BJ (cell line): ENCODE data around the gene PRH1. TPM values are rescaled to one million over a fixed set of nuclear protein-coding genes. Genes with fewer than 3 reads are reported as not detected.

ENCODE experiments used
- CTCF ChIA-PET: fragments of 350-600 bp; formaldehyde crosslinking; extraction: SDS; loops from one replicate; lab custom pipeline; 2021; ENCODE audit warnings: antibody characterized with exemption, inconsistent platforms; lab: Yijun Ruan, JAX
- POLR2A ChIA-PET: fragments of 300-600 bp; sonication (Branson Sonifier 250); formaldehyde crosslinking; extraction: SDS; loops from one replicate; lab custom pipeline; 2021; ENCODE audit warnings: antibody characterized with exemption; lab: Charles Lee
- DNase-seq: peaks from one replicate; pipeline ENCODE4 v3.0.0-alpha.2; 2011; ENCODE audit warnings: low read depth
- H3K27me3 ChIP-seq: 2 replicates; pipeline ENCODE4 v1.6.0; 2011; ENCODE audit warnings: low read length; ENCODE audit not compliant: control insufficient read depth, insufficient read depth
- H3K36me3 ChIP-seq: 2 replicates; pipeline ENCODE4 v1.5.1; 2011; ENCODE audit warnings: low read length; ENCODE audit not compliant: control insufficient read depth, insufficient read depth
- H3K4me3 ChIP-seq: 2 replicates; pipeline ENCODE4 v1.5.1; 2011; ENCODE audit warnings: low read depth, mild to moderate bottlenecking, control low read depth, low read length
- CTCF ChIP-seq: IDR thresholded peaks from 2 replicates; pipeline ENCODE4 v1.5.1; 2011; ENCODE audit warnings: low read depth, mild to moderate bottlenecking, control low read depth, inconsistent platforms, low read length, moderate library complexity; ENCODE audit not compliant: insufficient read depth
- polyA plus RNA-seq: library from polyadenylated mRNA; depleted of rRNA; stranded (reverse); fragments of >200 nt; gene quantifications from 2 replicates; pipeline ENCODE4 v1.2.3, GENCODE V29; 2011

Gene PRH1
- polyA plus RNA-seq, 1 experiment: 3.0 TPM

- ChIA-PET POLR2A (no interaction called here), CTCF (interaction anchor here (0.6 to 1.0 kb wide), 3 partner anchors 9 to 635 kb away, joined by 3 to 5 read pairs (median 3); no protein-coding TSS in a partner anchor)
- Histone ChIP-seq H3K27me3 (no peaks in the 10 kb centered on the region), H3K4me3 (no peak overlapping the region), H3K36me3 (peaks cover 1% of the 10 kb centered on the region; the same call in 1 of the 2 replicates)
- DNase-seq: no peak
- no peak for TF ChIP-seq CTCF
These were observed 32.7 kb downstream of the PRH1 start for GRCh38 chr12:10851243-10851858.

GRCh38 chr12:10849425-10849878 is 34.6 kb downstream of the PRH1 start, which contains the start of gene PRR4:
Gene PRR4, minus strand, starts transcription at chr12:10849475. Its CDS starts 38 bp downstream, at chr12:10849437.
- no peak within 1 kb of the TSS for H3K4me3 ChIP-seq
- ChIA-PET CTCF (interaction anchor here (1.1 kb wide), 1 partner anchor 11 kb away, joined by 3 read pairs; no protein-coding TSS in a partner anchor), POLR2A (no interaction called here)
- TF ChIP-seq CTCF: no peak
- H3K36me3 ChIP-seq: peaks cover 1% of the 10 kb centered on the region; the same call in 1 of the 2 replicates
- no peak for DNase-seq
- no peaks in the 10 kb centered on the region for H3K27me3 ChIP-seq

- ChIA-PET CTCF (no interaction called here), POLR2A (no interaction called here)
- Histone ChIP-seq H3K36me3 (peaks cover 1% of the 10 kb centered on the region; the same call in 1 of the 2 replicates), H3K4me3 (no peak overlapping the region), H3K27me3 (no peaks in the 10 kb centered on the region)
- no peak for DNase-seq
- TF ChIP-seq CTCF: no peak
These were observed 36.3 kb downstream of the PRH1 start for GRCh38 chr12:10847744-10848143.

GRCh38 chr12:10842862-10843261 is 41.2 kb downstream of the PRH1 start:
- CTCF ChIA-PET: interaction anchor here (1.0 kb wide), 1 partner anchor 8 kb away, joined by 3 read pairs; no protein-coding TSS in a partner anchor
- POLR2A ChIA-PET: no interaction called here
- no peak for DNase-seq
- peaks cover 1% of the 10 kb centered on the region; the same call in 1 of the 2 replicates for H3K36me3 ChIP-seq
- no peak for TF ChIP-seq CTCF
- no peak overlapping the region for H3K4me3 ChIP-seq
- H3K27me3 ChIP-seq: no peaks in the 10 kb centered on the region

- TF ChIP-seq CTCF: no peak
- H3K4me3 ChIP-seq: no peak overlapping the region
- no peak for DNase-seq
- ChIA-PET POLR2A (no interaction called here), CTCF (interaction anchor here (1.2 kb wide), 1 partner anchor 10 kb away, joined by 3 read pairs; no protein-coding TSS in a partner anchor)
- no peaks in the 10 kb centered on the region for H3K27me3 ChIP-seq
- no peaks in the 10 kb centered on the region for H3K36me3 ChIP-seq
These were observed 45.6 kb downstream of the PRH1 start for GRCh38 chr12:10838461-10838860.
